NCI-H2196 treated with DMSO at 0.1 percent for 48 hours (cell line): ENCODE results near the gene HNRNPL.

Experiments used
- DNase-seq: peaks from one replicate; lab custom pipeline; 2025; ENCODE audit not compliant: unreplicated experiment; lab: John Stamatoyannopoulos, UW

HNRNPL gene

GRCh38 chr19:38845374-38846024, 4.3 kb downstream of the HNRNPL start:
- DNase-seq = no peak

GRCh38 chr19:38844093-38844686, 5.6 kb downstream of the HNRNPL start:
- DNase-seq = no peak

- DNase-seq = no peak
These were observed 6.5 kb downstream of the HNRNPL start for GRCh38 chr19:38843175-38843758.

GRCh38 chr19:38842439-38843174, 7.2 kb downstream of the HNRNPL start:
- DNase-seq = no peak

- DNase-seq = no peak
These were observed 7.9 kb downstream of the HNRNPL start for GRCh38 chr19:38841787-38842438.

GRCh38 chr19:38841180-38841766, 8.5 kb downstream of the HNRNPL start:
- DNase-seq = no peak

- no peak for DNase-seq
These were observed 9.2 kb downstream of the HNRNPL start for GRCh38 chr19:38840583-38840968.

GRCh38 chr19:38839816-38840582, 9.8 kb downstream of the HNRNPL start:
- DNase-seq = no peak

GRCh38 chr19:38838986-38839761, 10.6 kb downstream of the HNRNPL start:
- DNase-seq = no peak

- no peak for DNase-seq
These were observed 11.4 kb downstream of the HNRNPL start for GRCh38 chr19:38838208-38838985.

GRCh38 chr19:38837656-38838121, 12.1 kb downstream of the HNRNPL start:
- DNase-seq = no peak

- DNase-seq = no peak
These were observed 12.7 kb downstream of the HNRNPL start for GRCh38 chr19:38836983-38837626.

GRCh38 chr19:38836159-38836982, 13.4 kb downstream of the HNRNPL start:
- no peak for DNase-seq

- no peak for DNase-seq
These were observed 15.2 kb downstream of the HNRNPL start for GRCh38 chr19:38834590-38834989.

GRCh38 chr19:38834104-38834490, 15.7 kb downstream of the HNRNPL start:
- no peak for DNase-seq

GRCh38 chr19:38833092-38833425, 16.7 kb downstream of the HNRNPL start:
- no peak for DNase-seq

GRCh38 chr19:38831142-38831605, 18.6 kb downstream of the HNRNPL start:
- peak; percentile 29 for DNase-seq
